GM12874 (cell line): ENCODE results near the gene POLR1G.

ENCODE experiments used
- CTCF ChIP-seq: IDR thresholded peaks from 2 replicates; pipeline ENCODE4 v1.5.1; 2011; ENCODE audit warnings: low read depth, mild to moderate bottlenecking, control low read depth, low read length, moderate library complexity; ENCODE audit not compliant: insufficient read depth

The POLR1G gene

GRCh38 chr19:45448425-45448756 is 41.9 kb downstream of the POLR1G start:
- TF ChIP-seq CTCF = no peak

GRCh38 chr19:45448887-45449299 is 42.4 kb downstream of the POLR1G start:
- no peak for TF ChIP-seq CTCF

- no peak for TF ChIP-seq CTCF
Observed at GRCh38 chr19:45450012-45450333, 43.5 kb downstream of the POLR1G start.

GRCh38 chr19:45451131-45451849 is 44.8 kb downstream of the POLR1G start:
- TF ChIP-seq CTCF = no peak

GRCh38 chr19:45451850-45452387 is 45.5 kb downstream of the POLR1G start:
- TF ChIP-seq CTCF = no peak

- no peak for TF ChIP-seq CTCF
Observed at GRCh38 chr19:45455707-45456499, 49.5 kb downstream of the POLR1G start.

GRCh38 chr19:45456500-45456815 is 50.0 kb downstream of the POLR1G start:
- no peak for TF ChIP-seq CTCF
